HCT116 (cell line): Measurements from ENCODE around the gene MINDY4. TPM values are rescaled to one million over a fixed set of nuclear protein-coding genes. Genes with fewer than 3 reads are reported as not detected.

Source experiments
- ATAC-seq: fragments of 200-7000 bp; cut with Tn5 transposase; 2 replicates; pipeline ENCODE4 v1.9.1; 2020; ENCODE audit warnings: mild to moderate bottlenecking, moderate library complexity
- BruUV-seq: library from RNA; stranded (reverse); fragments of 400-500 nt; replicated peaks from 2 replicates; lab custom pipeline; 2021; lab: Mats Ljungman, UMichigan
- CTCF ChIA-PET: fragments of 300-600 bp; sonication (Branson Sonifier 250); formaldehyde crosslinking; loops from one replicate; lab custom pipeline; 2021; ENCODE audit warnings: antibody characterized with exemption; lab: Charles Lee
- POLR2A ChIA-PET: fragments of 300-600, 350-600 bp; sonication (Branson Sonifier 250); formaldehyde crosslinking; loops from one replicate; lab custom pipeline; 2021; ENCODE audit warnings: antibody characterized with exemption; lab: Charles Lee
- RAD21 ChIA-PET, 2 experiments: fragments of 300-600 bp; sonication (Branson Sonifier 250); formaldehyde crosslinking; loops; one replicate each; lab custom pipeline; 2023; ENCODE audit warnings: low total read pairs in 2 of 2; ENCODE audit not compliant: uncharacterized antibody in 2 of 2, unreplicated experiment in 2 of 2, low non-redundant PET in 1 of 2; lab: Charles Lee
- DNase-seq: peaks from one replicate; pipeline ENCODE4 v3.0.0-alpha.2; 2010; ENCODE audit warnings: low read depth, low spot score
- H2AFZ ChIP-seq: fragments of 200-600 bp; shearing (Covaris generic), sonication (generic); 2 replicates; pipeline ENCODE4 v1.6.1; 2017; ENCODE audit warnings: low read depth, mixed run types, mixed read lengths, antibody characterized with exemption, low read length; ENCODE audit not compliant: poor library complexity, severe bottlenecking
- H3K27ac ChIP-seq: 2 replicates; pipeline ENCODE4 v1.5.1; 2012; ENCODE audit warnings: low read depth, low read length
- H3K27me3 ChIP-seq: fragments of 200-600 bp; sonication (generic); 2 replicates; pipeline ENCODE4 v1.6.1; 2016; ENCODE audit warnings: mixed run types, low read length, mixed read lengths; ENCODE audit not compliant: insufficient read depth
- H3K36me3 ChIP-seq, 2 experiments: fragments of 200-500 bp in 1 of 2; fragments of 200-600 bp in 1 of 2; sonication (Bioruptor generic) in 1 of 2; sonication (generic) in 1 of 2; 2 replicates each; pipeline versions ENCODE4 v1.5.1 to v1.6.1; 2014 to 2016; ENCODE audit warnings: low read length in 2 of 2, inconsistent platforms in 1 of 2, mixed read lengths in 1 of 2, mixed run types in 1 of 2; ENCODE audit not compliant: insufficient read depth in 2 of 2, control insufficient read depth in 1 of 2
- H3K4me1 ChIP-seq, 2 experiments: fragments of 200-600 bp in 1 of 2; sonication (generic) in 1 of 2; 2 replicates each; pipeline versions ENCODE4 v1.5.1 to v1.6.1; 2012 to 2017; ENCODE audit warnings: low read length in 2 of 2, inconsistent platforms in 1 of 2, mild to moderate bottlenecking in 1 of 2, mixed read lengths in 1 of 2, mixed run types in 1 of 2, moderate library complexity in 1 of 2; ENCODE audit not compliant: insufficient read depth in 2 of 2, control insufficient read depth in 1 of 2
- H3K4me2 ChIP-seq: fragments of 200-600 bp; sonication (generic); 2 replicates; pipeline ENCODE4 v1.6.1; 2017; ENCODE audit warnings: mixed run types, low read length, mixed read lengths
- H3K4me3 ChIP-seq, 2 experiments: fragments of 200-600 bp in 1 of 2; sonication (generic) in 1 of 2; replicated peaks in 1 of 2; 2 replicates each; pipeline ENCODE4 v1.5.1; 2011 to 2016; ENCODE audit warnings: low read length in 2 of 2, control low read depth in 1 of 2, low read depth in 1 of 2, mild to moderate bottlenecking in 1 of 2, mixed read lengths in 1 of 2, mixed run types in 1 of 2
- H3K79me2 ChIP-seq: fragments of 200-600 bp; sonication (generic); 2 replicates; pipeline ENCODE4 v1.6.1; 2017; ENCODE audit warnings: mild to moderate bottlenecking, mixed run types, low read length, moderate library complexity, mixed read lengths; ENCODE audit not compliant: insufficient read depth
- H3K9ac ChIP-seq: fragments of 200-600 bp; sonication (generic); 2 replicates; pipeline ENCODE4 v1.6.1; 2016; ENCODE audit warnings: low read length, mixed read lengths
- H3K9me2 ChIP-seq: fragments of 200-600 bp; sonication (generic), shearing (Covaris generic); 2 replicates; pipeline ENCODE4 v1.6.1; 2017; ENCODE audit warnings: mixed run types, mild to moderate bottlenecking, moderate library complexity; ENCODE audit not compliant: insufficient read depth
- H3K9me3 ChIP-seq, 2 experiments: fragments of 200-500 bp in 1 of 2; fragments of 200-600 bp in 1 of 2; sonication (Bioruptor generic) in 1 of 2; sonication (generic) in 1 of 2; 2 replicates each; pipeline ENCODE4 v1.6.1; 2014 to 2017; ENCODE audit warnings: low read length in 2 of 2, mixed read lengths in 2 of 2, inconsistent platforms in 1 of 2, low read depth in 1 of 2, mild to moderate bottlenecking in 1 of 2, mixed run types in 1 of 2, moderate library complexity in 1 of 2; ENCODE audit not compliant: control insufficient read depth in 1 of 2, insufficient read depth in 1 of 2
- H4K20me1 ChIP-seq: fragments of 200-600 bp; sonication (generic), shearing (Covaris generic); 2 replicates; pipeline ENCODE4 v1.6.1; 2017; ENCODE audit warnings: mixed run types, mild to moderate bottlenecking, moderate library complexity; ENCODE audit not compliant: insufficient read depth
- ATF3 ChIP-seq: IDR thresholded peaks from 2 replicates; pipeline ENCODE4 v1.6.1; 2012
- CEBPB ChIP-seq: IDR thresholded peaks from 2 replicates; pipeline ENCODE4 v1.6.1; 2012; ENCODE audit warnings: low read depth
- CTCF ChIP-seq, 3 experiments: fragments of 200-600 bp in 1 of 3; sonication (generic) in 1 of 3; IDR thresholded peaks in 2 of 3; conservative IDR thresholded peaks in 1 of 3; 2 replicates each; pipeline ENCODE4 v1.5.1; 2012 to 2017; ENCODE audit warnings: low read depth in 2 of 3, low read length in 2 of 3, antibody characterized with exemption in 1 of 3, borderline replicate concordance in 1 of 3, control low read depth in 1 of 3, mild to moderate bottlenecking in 1 of 3, mixed read lengths in 1 of 3, mixed run types in 1 of 3, moderate library complexity in 1 of 3; ENCODE audit not compliant: insufficient read depth in 1 of 3
- EGR1 ChIP-seq: IDR thresholded peaks from 2 replicates; pipeline ENCODE4 v1.6.1; 2012; ENCODE audit warnings: low read depth
- EZH2 ChIP-seq: fragments of 200-600 bp; sonication (generic); IDR thresholded peaks from 2 replicates; pipeline ENCODE4 v1.6.1; 2017; ENCODE audit warnings: antibody characterized with exemption, mixed run types
- FOSL1 ChIP-seq: IDR thresholded peaks from 2 replicates; pipeline ENCODE4 v1.6.1; 2012; ENCODE audit warnings: low read depth
- POLR2A ChIP-seq: IDR thresholded peaks from 2 replicates; pipeline ENCODE4 v1.7.0; 2011; ENCODE audit warnings: borderline replicate concordance; ENCODE audit not compliant: insufficient read depth, insufficient read length; ENCODE audit errors: extremely low read depth
- POLR2AphosphoS5 ChIP-seq: IDR thresholded peaks from 2 replicates; pipeline ENCODE4 v1.6.1; 2011; ENCODE audit warnings: mild to moderate bottlenecking, low read depth, low read length, moderate library complexity
- RAD21 ChIP-seq: IDR thresholded peaks from 2 replicates; pipeline ENCODE4 v1.6.1; 2012; ENCODE audit warnings: low read depth, mild to moderate bottlenecking
- REST ChIP-seq: IDR thresholded peaks from 2 replicates; pipeline ENCODE4 v1.6.1; 2012; ENCODE audit warnings: low read depth
- SIN3A ChIP-seq: IDR thresholded peaks from 2 replicates; pipeline ENCODE4 v1.6.1; 2012; ENCODE audit warnings: low read depth
- YY1 ChIP-seq: IDR thresholded peaks from 2 replicates; pipeline ENCODE4 v1.6.1; 2011; ENCODE audit warnings: low read length, low read depth, moderate library complexity, mild to moderate bottlenecking; ENCODE audit not compliant: insufficient replicate concordance; ENCODE audit errors: extremely low read depth
- ZBTB33 ChIP-seq: IDR thresholded peaks from 2 replicates; pipeline ENCODE4 v1.6.1; 2011; ENCODE audit warnings: mild to moderate bottlenecking, low read length, moderate library complexity; ENCODE audit not compliant: insufficient replicate concordance; ENCODE audit errors: extremely low read depth
- ZFX ChIP-seq: fragments of 450-650 bp; IDR thresholded peaks from 2 replicates; pipeline ENCODE4 v1.6.1; 2017
- ZNF274 ChIP-seq: fragments of 200-500 bp; sonication (Bioruptor generic); IDR thresholded peaks from 2 replicates; pipeline ENCODE4 v1.6.1; 2014; ENCODE audit warnings: mild to moderate bottlenecking, low read depth, low read length, inconsistent platforms
- intact Hi-C: fragments of 100-400 bp; cut with micrococcal nuclease; formaldehyde crosslinking; loops from 2 replicates; pipeline ENCODE4 v1.10.0; 2022
- total RNA-seq: library from RNA; stranded (reverse); gene quantifications from one replicate; pipeline ENCODE4 v1.2.1, GENCODE V29; 2021; ENCODE audit not compliant: unreplicated experiment

MINDY4 gene
- total RNA-seq, 1 experiment from 2014 or later, result 6.1 TPM

GRCh38 chr7:30927040-30927439 lies 155.8 kb downstream of the MINDY4 start:
- Histone ChIP-seq H3K36me3 (no peaks in the 10 kb centered on the region), H3K9ac (no peak overlapping the region), H3K4me1 (no peaks in the 10 kb centered on the region; a peak in 1 of 4 replicates), H3K4me2 (no peak overlapping the region), H3K27ac (no peak overlapping the region), H3K4me3 (no peak overlapping the region), H3K79me2 (no peaks in the 10 kb centered on the region), H4K20me1 (no peaks in the 10 kb centered on the region), H2AFZ (no peak overlapping the region), H3K9me2 (no peaks in the 10 kb centered on the region), H3K9me3 (no peaks in the 10 kb centered on the region; a peak in 1 of 4 replicates), H3K27me3 (no peaks in the 10 kb centered on the region)
- ChIA-PET POLR2A (no interaction called here), CTCF (interaction anchor here (2.0 kb wide), 1 partner anchor 12 kb away, joined by 6 read pairs; no protein-coding TSS in a partner anchor), RAD21 (no interaction called here)
- no peak for ATAC-seq
- no TSS peak for BruUV-seq
- intact Hi-C loops, result no loop called here
- no peak for TF ChIP-seq FOSL1
- no peak for TF ChIP-seq ZFX
- no peak for TF ChIP-seq REST
- TF ChIP-seq YY1, result no peak
- no peak for TF ChIP-seq ZNF274
- TF ChIP-seq CEBPB, result no peak
- TF ChIP-seq SIN3A, result no peak
- TF ChIP-seq CTCF (IDR thresholded peaks at IDR 0.05 in 2 of 3, conservative IDR thresholded peaks at IDR 0.05 in 1 of 3; ENCODE audit: borderline replicate concordance in 1 of 3, insufficient read depth in 1 of 3, low read depth in 2 of 3, low read length in 2 of 3), result no peak
- no peak for TF ChIP-seq EGR1
- TF ChIP-seq ATF3, result no peak
- no peak for TF ChIP-seq EZH2
- TF ChIP-seq RAD21, result no peak
- no peak for TF ChIP-seq ZBTB33
- no peak for TF ChIP-seq POLR2AphosphoS5
- no peak for TF ChIP-seq POLR2A
- DNase-seq, result no peak
